Muscle of arm (tissue), 12 donors: ENCODE data around the gene MYMX. TPM values are rescaled to one million over a fixed set of nuclear protein-coding genes. Genes with fewer than 3 reads are reported as not detected.
A peak's percentile ranks its signal among the peaks of the same experiment; 100 is the strongest.

ENCODE experiments used
- DNase-seq: peaks from one replicate; pipeline ENCODE4 v3.0.0-alpha.2; 2013
- polyA plus RNA-seq, 12 donors: library from polyadenylated mRNA; unstranded; fragments of 120-200 nt; gene quantifications; one replicate each; pipeline ENCODE4 v1.2.1, GENCODE V29; 2013; ENCODE audit not compliant: insufficient read length in 12 of 12

The MYMX gene
- polyA plus RNA-seq, 12 donors = 7.9 to 28.6 (median 18.8) TPM; not detected in 2

DNA sequence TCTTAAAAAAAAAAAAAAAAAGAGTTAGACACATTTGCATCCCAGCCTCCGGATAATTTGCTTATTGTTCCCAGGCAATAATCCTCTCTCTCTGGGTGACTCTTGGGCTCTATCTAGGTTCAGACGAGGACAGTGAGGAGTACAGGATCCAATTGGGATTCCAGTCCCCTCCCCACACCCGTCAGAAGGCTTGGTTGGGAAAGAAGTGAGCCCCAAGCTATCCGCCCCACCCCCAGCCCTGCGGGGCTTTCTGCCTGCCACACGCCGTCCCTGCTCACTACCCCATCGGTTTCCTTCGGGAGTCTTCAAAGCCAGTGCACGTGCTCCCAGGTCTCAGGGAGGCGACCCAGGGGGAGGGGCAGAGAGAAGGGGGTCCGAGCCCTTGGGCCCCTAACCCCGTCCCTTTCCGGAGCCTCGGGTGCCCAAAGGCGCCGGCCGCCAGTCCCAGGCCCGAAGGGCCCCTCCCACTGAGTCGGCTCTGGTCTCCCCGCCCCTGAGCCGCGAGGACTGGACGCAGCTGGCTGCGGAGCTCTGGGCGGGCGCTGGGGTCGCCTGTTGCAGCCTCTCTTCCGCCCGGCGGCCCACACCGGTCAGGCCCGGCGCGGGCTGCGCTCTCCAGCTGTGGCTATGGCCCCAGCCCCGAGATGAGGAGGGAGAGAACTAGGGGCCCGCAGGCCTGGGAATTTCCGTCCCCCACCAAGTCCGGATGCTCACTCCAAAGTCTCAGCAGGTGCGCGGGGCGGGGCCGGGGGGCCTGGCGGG is 2.5 kb downstream of the MYMX start:
- DNase-seq = peak; percentile 88

DNA sequence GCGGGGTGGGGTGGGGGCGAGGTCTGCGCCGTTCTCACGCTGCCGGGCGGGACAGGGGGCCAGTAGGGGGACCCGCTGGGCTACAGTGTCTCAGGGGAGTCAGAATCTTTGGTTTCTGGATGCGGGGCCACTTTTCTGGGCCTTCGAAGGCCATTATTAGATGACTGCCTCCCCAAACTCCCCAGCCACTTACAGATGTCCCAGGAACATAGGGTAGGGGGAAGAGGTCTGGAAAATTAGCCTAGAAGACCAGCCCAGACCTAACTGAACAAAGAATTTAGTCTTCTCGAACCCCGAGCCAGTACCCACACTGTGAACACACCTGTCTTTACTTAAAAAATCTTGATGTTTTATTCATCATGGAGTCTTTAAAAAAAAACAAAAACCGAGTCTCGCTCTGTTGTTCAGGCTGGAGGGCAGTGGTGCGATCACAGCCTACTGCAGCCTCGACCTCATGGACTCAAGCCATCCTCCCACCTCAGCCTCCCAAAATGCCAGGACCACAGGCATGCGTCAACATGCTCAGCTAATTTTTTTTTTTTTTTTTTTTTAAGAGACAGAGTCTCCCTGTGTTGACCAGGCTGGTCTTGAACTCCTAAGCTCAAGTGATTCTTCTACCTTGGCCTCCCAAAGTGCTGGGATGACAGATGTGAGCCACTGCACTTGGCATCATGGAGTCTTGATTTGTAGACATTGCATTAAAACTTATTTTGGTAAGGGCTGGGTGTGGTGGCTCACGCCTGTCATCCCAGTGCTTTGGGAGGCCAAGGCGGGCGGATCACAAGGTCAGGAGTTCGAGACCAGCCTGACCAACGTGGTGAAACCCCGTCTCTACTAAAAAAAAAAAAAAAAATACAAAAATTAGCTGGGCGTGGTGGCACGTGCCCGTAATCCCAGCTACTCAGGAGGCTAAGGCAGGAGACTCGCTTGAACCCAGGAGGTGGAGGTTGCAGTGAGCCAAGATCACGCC is 3.4 kb downstream of the MYMX start:
- no peak for DNase-seq

DNA sequence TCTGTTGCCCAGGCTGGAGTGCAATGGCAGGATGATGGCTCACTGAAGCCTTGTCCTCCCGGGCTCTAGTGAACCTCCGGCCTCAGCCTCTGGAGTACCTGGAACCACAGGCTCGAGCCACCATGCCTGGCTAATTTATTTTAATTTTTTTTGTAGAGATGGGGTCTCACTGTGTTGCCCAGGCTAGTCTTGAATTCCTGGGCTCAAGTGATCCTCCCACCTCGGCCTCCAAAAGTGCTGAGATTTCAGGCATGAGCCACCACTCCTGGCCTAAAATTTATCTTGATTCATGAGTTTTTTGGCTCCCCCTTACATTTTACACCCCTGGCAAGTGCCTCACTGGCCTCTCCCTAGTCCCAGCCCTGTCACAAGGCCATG is 4.2 kb downstream of the MYMX start:
- no peak for DNase-seq

DNA sequence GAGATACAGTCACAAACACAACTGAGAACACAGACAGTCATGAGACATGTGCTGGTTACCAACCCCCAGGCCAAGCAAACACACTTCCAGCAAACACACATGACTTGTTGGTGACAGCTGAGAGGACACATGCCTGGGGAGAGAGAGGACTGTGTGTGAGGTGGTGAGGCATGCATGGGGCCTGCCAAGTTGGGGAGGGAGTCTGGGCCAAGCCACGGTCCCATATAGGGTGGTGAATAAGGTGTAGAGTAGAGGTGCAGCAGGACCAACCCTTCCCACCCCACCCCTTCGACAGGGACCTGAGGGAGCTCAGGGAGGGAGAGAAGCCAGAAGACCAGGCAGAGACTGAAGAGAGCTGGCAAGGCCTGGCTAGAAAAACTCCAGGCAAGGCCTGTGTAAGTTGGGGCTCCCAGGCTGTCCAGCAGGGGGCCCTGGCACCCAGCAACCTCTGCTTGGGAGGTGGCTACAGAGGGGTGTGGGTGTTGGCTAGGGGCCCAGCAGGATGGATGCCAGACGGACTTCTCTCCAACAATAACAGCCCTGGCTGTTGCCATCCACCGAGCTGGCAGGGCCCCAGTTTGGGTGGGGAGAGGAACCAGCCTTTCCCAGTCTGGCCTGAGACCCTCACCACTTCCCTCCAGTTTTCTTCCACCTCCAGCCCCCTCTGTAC is 4.7 kb downstream of the MYMX start:
- DNase-seq = peak; percentile 73

DNA sequence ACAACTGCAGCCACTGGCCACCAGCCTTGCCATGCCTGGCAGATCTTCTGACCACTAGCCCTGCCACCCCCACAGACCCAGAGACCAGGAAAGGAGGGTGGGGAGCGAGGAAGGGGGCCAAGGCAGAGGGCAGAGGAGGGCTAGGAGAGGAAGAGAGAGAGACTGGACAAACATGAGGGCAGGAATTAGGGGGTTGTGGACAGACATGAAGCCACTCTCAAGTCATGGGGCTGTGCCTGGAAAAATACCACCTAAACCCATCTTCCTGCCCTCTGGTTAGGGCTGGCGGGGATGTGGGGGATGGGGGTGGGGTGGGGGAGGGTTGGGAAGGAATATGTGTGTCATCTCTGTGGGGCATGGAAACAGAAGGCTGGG is 5.2 kb downstream of the MYMX start:
- DNase-seq = no peak

DNA sequence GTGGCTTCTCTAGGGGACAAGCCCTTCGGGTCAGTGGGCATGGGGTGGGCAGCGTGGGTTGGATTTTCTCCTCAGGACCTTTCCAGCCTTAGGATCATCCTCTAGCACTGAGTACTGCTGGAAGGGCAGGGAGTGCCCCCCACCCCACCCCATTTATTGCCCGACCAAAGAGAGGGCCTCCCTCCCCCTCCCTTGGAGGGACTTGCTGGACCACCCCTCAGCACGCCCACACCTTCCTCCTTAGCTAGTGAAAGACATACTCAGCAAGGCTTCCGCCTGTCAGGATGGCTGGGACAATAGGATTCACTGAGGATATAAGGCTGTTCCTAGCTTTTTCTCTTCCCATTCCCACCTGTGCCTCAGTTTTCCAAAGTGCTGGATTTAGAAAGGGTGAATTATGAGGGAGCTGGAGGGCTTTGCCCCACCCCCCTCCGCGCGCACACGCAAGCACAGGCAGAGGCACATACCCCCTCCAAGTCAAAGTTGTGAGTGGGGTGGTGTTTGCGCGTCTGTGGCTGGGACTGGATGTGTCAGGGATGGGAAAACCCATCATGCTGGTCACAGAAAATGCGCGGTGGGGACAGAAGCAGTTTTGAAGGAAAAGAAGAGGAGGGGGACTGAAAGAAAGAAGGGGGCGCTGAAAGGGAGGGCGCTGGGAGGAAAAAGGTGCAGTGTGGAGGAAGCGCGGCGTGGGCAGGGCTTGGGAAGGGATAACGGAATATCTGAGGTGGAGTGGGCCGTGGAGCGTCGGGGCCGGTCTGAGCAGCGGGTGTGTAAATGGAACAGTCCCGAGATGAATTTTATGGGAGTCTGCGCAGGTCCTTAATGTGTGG is 6.0 kb downstream of the MYMX start:
- no peak for DNase-seq

DNA sequence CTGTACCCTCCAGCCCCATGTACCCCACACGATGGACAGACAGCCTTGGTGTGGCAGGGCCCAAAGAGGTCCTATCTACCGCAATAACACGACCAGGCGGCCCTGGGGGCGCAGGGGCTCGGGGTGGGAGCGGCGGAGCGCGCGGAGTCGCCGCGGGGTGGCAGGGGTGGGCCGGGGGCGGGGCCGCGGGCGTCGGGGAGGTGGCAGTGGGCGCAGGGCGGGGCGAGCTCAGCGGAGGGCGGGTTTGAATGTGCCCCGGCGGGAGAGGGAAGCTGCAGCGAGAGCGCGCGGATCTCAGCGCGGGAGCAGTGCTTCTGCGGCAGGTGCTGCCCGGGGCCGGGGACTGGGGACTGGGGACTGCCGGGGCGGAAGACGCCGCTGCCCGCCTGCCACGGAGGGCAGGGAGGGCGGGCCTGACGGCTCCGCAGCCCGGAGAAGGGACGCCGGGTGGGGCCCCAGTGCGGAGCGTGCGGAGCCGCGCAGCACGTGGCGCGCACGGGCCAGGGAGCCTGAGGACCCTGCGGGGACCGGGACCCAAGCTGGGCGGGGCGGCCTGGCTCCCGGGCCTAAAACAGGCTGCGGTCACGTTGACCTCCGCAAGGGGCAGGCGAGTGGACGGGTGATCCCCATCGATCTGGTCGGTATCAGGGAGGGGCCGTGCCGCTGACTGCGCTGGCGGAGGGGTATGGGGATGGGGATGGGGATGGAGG is 6.7 kb downstream of the MYMX start, which contains the start of gene SLC29A1:
TSS of gene SLC29A1 (plus strand) at position 277 of the 710 bp plus-strand sequence. CDS start 3,719 bp downstream, outside the sequence.
- peak; percentile 56 for DNase-seq

DNA sequence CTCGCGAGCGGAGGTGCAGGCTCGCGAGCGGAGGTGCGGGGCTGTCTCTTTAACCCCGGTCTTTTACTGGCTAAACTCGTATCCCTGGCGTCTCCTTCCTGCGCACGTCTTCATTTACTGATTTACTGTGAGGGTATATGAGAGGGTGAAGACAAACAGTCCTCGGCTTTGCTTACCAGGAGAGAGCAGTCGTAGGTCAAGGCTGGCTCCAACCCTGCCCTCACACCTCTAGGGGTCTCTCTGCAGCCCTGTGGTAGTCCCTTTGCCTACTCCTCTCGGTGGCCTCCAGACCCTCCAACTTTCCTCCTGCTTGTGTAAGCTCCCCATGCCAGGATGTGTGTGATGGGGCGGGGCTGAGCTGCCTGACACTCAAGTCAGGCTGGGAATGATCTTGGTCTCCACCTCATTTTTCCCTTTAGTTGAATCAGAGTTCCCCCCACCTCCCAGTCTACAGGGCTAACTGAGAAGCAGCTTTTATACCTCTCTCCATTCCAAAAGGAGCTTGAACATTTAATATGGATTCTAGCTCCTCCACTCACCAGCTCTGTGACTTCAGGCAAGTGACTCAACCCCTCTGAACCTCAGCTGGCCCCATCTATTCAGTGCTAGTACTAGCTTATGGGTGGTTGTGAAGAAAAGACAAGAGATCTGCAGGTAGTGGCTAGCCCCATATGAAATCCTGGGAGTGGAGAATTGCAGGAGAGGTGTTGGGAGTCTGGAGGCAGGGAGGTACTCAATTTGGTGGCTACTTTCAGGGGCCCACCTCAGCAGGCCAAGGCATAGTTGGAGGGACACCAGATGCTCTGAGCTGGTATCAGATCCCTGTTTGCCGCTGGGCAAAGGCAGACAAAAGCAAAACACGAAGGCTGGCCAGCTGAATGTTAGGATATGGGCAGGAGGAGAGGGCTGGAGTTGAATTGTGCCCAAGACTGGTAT is 7.6 kb downstream of the MYMX start:
- DNase-seq = no peak

DNA sequence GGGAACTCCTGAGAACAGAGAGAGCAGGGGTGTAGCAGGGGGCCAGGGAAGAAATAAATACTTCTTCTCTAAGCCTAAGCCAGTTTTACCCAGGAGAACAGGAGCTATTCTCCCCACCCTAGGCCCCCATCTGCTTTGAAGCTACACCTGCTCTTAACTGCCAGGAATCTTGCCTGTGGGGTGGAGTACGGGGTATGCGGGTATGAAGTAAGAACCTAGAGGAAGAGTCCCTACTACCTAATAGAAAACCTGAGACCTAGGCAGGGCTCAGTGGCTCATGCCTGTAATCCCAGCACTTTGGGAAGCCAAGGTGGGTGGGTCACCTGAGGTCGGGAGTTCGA is 8.2 kb downstream of the MYMX start:
- DNase-seq = no peak

DNA sequence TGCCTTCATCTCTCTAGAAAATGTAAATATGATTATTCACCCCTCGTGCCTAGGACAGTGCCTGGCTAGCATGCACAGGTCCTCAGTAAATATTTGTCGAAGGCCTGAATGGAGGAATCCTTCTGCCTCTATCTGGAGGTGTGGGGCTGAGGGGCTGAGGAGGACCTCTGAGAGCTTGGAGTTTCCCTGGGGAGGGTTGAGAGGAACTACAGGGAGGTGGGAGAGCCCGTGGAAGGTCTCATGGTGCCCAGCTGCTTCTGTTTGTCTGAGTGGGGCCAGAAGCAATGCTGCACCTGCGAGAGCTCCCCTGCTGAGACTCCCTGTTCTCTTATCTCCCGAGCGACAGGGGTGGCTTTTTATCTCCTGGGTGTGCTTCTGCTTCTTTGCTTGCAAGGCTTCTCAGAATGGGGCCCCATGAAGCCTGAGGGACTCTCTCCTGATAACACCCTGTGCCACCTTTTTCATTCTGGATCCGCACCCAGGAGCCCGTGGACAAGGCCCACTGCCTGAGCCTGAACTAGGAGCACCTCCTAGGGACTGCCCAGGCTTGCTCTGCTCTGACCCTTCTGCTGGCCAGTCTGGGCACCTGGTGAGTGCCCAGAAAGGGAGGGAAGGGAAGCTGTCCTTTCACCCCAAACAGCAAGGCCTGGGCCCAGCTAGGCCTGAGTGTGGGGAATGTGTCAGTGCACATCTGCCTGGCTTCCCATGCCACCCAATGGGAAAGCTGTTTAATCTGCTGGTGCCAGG is 9.0 kb downstream of the MYMX start:
- no peak for DNase-seq

DNA sequence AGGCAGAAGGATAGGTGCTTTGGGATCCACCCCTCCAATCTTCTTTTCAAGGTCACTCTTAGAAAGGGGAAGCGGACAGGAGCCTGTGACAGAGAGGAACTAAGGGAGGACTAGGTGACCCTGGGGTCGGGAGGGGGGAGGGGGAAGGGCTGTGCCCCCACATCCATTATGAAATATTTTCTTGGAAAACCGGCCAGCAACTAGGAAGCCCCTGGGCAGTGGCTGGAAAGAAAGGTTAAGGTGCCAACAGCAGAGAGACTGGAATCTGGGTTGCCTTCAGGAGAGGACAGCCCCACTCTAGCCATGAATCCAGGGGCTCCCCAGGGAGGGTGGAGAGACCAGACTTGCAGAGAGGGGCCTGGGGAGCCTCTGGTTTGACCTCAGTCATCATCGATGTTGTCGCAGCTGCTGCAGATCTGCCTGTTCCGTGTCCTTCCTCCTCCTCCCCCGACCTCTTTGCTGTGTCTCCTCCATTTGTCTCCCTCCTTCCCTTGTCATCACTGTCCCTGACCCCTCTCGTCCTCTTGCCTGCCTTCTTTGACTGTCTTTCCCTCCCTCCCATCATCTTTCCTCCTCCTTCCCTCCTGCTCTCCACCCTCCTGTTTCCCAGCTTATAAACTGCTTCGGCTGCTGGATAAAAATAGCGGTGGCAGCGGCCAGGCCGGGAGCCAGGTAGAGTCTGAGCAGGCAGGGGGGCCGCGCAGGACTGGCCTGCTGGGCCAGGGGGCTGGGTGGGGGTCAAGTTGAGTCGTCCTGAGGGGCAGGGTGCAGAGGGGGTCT is 9.8 kb downstream of the MYMX start:
- no peak for DNase-seq

DNA sequence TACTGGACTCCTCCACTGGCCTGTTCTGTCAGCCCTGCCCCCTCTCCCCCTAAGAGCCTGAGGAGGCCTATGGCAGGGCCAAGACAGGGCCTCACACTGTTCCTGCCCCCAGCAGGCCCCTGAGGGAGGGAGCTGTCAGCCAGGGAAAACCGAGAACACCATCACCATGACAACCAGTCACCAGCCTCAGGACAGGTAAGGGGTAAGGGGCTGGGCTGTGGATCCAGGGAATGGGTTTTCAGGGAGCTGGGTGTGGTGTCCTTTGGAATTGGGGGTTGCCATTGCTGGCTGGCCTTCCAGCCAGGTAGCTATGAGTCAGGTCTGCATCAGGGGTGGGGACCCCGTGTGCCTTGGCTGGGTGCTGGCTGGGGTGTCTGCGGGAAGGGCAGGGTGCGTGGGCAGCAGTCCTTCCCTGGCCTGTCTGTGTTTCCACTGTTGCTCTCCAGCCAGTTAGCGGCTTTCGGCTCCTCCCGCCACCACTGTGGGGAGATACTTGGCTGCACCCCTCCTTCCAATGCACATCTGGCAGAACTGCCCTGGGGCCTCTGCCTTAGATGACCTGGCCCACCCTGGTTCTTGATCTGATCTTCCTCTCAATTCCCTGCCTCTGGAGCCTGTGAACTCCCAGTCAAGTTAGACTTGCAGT is 10.5 kb downstream of the MYMX start:
- no peak for DNase-seq

DNA sequence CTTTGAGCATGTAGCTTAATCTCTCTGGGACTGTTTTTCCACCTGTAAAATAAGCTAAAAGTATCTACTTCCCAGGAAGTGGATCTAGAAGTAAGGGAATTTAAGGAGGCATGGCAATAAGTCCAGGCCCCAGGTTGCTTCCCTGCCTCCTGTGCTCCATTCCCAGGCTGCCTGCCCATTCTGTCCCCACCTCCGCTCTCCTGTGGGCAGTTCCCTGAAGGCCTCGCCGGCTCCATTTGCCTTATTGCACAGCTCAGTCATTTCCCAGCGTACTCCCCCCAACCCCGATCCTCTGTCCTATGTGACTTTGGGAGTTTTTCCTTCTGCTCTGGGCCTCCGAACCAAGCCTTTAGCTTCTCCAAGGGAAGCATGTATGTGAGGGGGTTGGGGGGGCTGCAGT is 11.3 kb downstream of the MYMX start:
- no peak for DNase-seq

DNA sequence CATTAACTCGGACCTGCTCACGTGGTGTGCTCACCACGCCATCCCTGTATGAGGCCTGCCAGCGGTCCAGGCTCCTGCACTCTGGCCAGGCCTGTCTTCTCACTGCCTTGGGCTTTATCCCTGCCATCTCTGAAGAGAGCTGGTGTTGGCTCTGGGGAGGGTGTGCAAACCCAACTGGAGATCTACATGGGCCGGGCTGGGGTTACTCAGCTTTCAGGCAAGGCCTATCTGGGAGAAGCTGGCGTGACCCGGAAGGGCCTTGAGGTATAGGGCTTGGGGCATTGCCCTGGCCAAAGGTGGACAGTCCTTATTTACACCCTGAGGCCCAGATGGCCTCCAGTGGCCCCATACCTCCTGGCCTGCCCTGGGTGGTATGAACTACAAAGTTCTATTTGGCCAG is 11.7 kb downstream of the MYMX start:
- DNase-seq = no peak

DNA sequence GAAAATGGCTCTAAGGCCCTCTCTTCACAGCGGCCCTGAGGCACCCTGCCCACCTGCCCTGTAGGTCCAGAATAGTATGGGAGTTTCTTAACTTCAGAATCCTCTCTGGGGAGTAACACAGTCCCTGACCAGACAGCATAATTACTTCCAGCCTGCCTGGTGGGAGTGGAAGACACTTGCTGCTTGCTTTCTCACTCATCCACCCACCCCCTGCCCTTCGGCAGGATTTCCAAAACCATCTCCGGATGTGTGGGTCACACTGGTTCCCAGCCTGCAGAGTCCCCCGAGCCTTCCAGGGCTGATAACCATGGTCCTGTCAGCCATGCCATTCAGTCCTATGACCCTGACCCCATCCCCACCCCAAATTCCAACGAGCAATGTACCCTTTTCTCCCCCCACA is 12.1 kb downstream of the MYMX start:
- DNase-seq = no peak

DNA sequence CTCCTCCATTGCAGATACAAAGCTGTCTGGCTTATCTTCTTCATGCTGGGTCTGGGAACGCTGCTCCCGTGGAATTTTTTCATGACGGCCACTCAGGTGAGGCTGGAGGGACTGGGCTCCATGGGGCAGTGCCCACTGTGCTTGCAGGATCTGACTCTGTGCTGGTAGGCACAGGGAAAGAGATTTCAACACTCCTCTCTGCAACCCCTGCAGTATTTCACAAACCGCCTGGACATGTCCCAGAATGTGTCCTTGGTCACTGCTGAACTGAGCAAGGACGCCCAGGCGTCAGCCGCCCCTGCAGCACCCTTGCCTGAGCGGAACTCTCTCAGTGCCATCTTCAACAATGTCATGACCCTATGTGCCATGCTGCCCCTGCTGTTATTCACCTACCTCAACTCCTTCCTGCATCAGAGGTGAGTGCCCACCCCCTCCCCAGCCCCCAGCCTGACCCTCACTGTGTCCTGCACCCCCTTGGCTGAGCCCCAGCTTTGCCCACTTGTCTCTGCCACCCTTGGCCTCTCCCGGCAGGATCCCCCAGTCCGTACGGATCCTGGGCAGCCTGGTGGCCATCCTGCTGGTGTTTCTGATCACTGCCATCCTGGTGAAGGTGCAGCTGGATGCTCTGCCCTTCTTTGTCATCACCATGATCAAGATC is 12.8 kb downstream of the MYMX start:
- no peak for DNase-seq
